Ovary (tissue), 3 donors: ENCODE measurements around the gene UBC.
A peak's percentile ranks its signal among the peaks of the same experiment; 100 is the strongest.

Experiments
- EP300 ChIP-seq: sonication (generic); formaldehyde crosslinking; IDR thresholded peaks from one replicate; pipeline ENCODE4 v1.6.1; 2017; ENCODE audit warnings: antibody characterized with exemption
- POLR2A ChIP-seq: fragments of 450-650 bp; IDR thresholded peaks from one replicate; pipeline ENCODE4 v1.6.1; 2017; ENCODE audit warnings: antibody characterized with exemption, mild to moderate bottlenecking, moderate library complexity
- TF ChIP-seq, protein P1 (sequence below), 3 donors: fragments of 450-650 bp in 2 of 3; fragments of 200-600 bp in 1 of 3; IDR thresholded peaks; one replicate each; pipeline versions ENCODE4 v1.5.1 to v1.8.0; 2016 to 2022; ENCODE audit warnings: antibody characterized with exemption in 3 of 3, mild to moderate bottlenecking in 1 of 3
- donor health status: DM: no; HTN: no; CAD: no.

DNA sequence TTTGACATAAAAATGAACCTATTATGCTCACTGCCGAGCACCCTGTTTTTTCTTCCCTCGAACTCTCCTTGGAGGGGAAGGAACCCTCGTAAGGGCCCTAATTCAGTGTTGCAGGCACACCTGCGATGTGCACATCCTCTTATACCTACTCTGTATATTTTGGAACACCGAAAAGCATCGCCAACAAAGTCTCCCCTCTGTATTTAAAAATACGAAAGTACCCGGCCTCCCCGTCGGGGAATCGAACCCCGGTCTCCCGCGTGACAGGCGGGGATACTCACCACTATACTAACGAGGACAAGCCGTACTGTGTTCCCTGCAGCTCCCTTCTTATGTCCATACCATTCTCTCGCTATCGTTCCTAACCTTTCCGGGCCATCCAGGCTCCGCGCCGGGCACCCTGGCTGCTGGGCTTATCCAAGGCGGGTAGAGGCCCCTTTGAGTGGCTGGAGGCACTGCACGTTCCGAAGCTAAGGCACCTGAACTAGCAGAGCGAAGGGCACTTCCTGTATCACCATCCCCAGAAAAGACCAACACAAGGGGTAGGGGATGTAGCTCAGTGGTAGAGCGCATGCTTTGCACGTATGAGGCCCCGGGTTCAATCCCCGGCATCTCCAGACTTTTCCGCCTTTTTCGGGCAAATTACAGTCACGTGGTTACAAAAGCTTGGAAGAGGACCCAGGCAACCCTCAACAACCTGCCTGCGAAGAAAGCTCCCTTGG is 25.1 kb upstream of the UBC start:
- TF ChIP-seq, protein P1, sequence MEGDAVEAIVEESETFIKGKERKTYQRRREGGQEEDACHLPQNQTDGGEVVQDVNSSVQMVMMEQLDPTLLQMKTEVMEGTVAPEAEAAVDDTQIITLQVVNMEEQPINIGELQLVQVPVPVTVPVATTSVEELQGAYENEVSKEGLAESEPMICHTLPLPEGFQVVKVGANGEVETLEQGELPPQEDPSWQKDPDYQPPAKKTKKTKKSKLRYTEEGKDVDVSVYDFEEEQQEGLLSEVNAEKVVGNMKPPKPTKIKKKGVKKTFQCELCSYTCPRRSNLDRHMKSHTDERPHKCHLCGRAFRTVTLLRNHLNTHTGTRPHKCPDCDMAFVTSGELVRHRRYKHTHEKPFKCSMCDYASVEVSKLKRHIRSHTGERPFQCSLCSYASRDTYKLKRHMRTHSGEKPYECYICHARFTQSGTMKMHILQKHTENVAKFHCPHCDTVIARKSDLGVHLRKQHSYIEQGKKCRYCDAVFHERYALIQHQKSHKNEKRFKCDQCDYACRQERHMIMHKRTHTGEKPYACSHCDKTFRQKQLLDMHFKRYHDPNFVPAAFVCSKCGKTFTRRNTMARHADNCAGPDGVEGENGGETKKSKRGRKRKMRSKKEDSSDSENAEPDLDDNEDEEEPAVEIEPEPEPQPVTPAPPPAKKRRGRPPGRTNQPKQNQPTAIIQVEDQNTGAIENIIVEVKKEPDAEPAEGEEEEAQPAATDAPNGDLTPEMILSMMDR (IDR thresholded peaks at IDR 0.05) = peak in 1 of 3 donors; percentile 26
- peak; percentile 41 for TF ChIP-seq POLR2A
- TF ChIP-seq EP300 = no peak
